Measurements from ENCODE around the gene ALPK1.
"Not testable (repeated sequence)": the region's sequence is repeated elsewhere in the genome, so short reads cannot be mapped to it uniquely, and the experiment has no call there.

Gene ALPK1

GRCh38 chr4:112436987-112437386, 139.8 kb downstream of the ALPK1 start:
- H3K4me3 ChIP-seq (ENCODE audit: low read depth, low read length), result no peak overlapping the region
- TF ChIP-seq CTCF (IDR thresholded peaks at IDR 0.05; ENCODE audit: low read depth, low read length, missing control alignments), result no peak
- no peak for DNase-seq (ENCODE audit: low read depth)

- not testable (repeated sequence) for H3K4me3 ChIP-seq (ENCODE audit: low read depth, low read length); DNase-seq (ENCODE audit: low read depth)
These were observed 145.1 kb downstream of the ALPK1 start for GRCh38 chr4:112442226-112442625.

GRCh38 chr4:112448306-112449132, 151.3 kb downstream of the ALPK1 start:
- H3K4me3 ChIP-seq (ENCODE audit: low read depth, low read length), result no peak overlapping the region
- DNase-seq (ENCODE audit: low read depth), result no peak
- no peak for TF ChIP-seq CTCF (IDR thresholded peaks at IDR 0.05; ENCODE audit: low read depth, low read length, missing control alignments)

- DNase-seq (ENCODE audit: low read depth), result no peak
These were observed 152.5 kb downstream of the ALPK1 start for GRCh38 chr4:112449708-112450107.

GRCh38 chr4:112451104-112451503, 153.9 kb downstream of the ALPK1 start:
- no peak for DNase-seq (ENCODE audit: low read depth)
- no peak for TF ChIP-seq CTCF (IDR thresholded peaks at IDR 0.05; ENCODE audit: low read depth, low read length, missing control alignments)
- no peak overlapping the region for H3K4me3 ChIP-seq (ENCODE audit: low read depth, low read length)

More at GRCh38 chr4:112449708-112450107, 152.5 kb downstream of the ALPK1 start:
- no peak for TF ChIP-seq CTCF (IDR thresholded peaks at IDR 0.05; ENCODE audit: low read depth, low read length, missing control alignments)
- no peak overlapping the region for H3K4me3 ChIP-seq (ENCODE audit: low read depth, low read length)

GRCh38 chr4:112451831-112452230, 154.7 kb downstream of the ALPK1 start:
- no peak for TF ChIP-seq CTCF (IDR thresholded peaks at IDR 0.05; ENCODE audit: low read depth, low read length, missing control alignments)
- H3K4me3 ChIP-seq (ENCODE audit: low read depth, low read length), result no peak overlapping the region
- DNase-seq (ENCODE audit: low read depth), result no peak

GRCh38 chr4:112453321-112453720, 156.2 kb downstream of the ALPK1 start:
- no peak overlapping the region for H3K4me3 ChIP-seq (ENCODE audit: low read depth, low read length)
- no peak for TF ChIP-seq CTCF (IDR thresholded peaks at IDR 0.05; ENCODE audit: low read depth, low read length, missing control alignments)
- no peak for DNase-seq (ENCODE audit: low read depth)

All from GM12864 (cell line).